AG04450 (cell line): ENCODE measurements around the gene RSRC2. TPM values are rescaled to one million over a fixed set of nuclear protein-coding genes. Genes with fewer than 3 reads are reported as not detected.
"Not testable (repeated sequence)": the region's sequence is repeated elsewhere in the genome, so short reads cannot be mapped to it uniquely, and the experiment has no call there.

ENCODE experiments used
- CTCF ChIA-PET: fragments of 300-600, 350-600 bp; formaldehyde crosslinking; extraction: SDS; loops from one replicate; lab custom pipeline; 2022; ENCODE audit warnings: antibody characterized with exemption, inconsistent platforms; lab: Charles Lee
- POLR2A ChIA-PET: fragments of 350-600 bp; formaldehyde crosslinking; extraction: SDS; loops from one replicate; lab custom pipeline; 2021; ENCODE audit warnings: antibody characterized with exemption, inconsistent platforms; lab: Yijun Ruan, JAX
- DNase-seq: peaks from one replicate; pipeline ENCODE4 v3.0.0-alpha.2; 2011; ENCODE audit warnings: low read depth, low spot score
- H3K27ac ChIP-seq: one replicate; pipeline ENCODE4 v1.5.1; 2012; ENCODE audit warnings: low read depth, low read length, control low read depth
- H3K27me3 ChIP-seq: one replicate; pipeline ENCODE4 v1.6.0; 2012; ENCODE audit warnings: low read length; ENCODE audit not compliant: control insufficient read depth, insufficient read depth
- H3K4me3 ChIP-seq: 2 replicates; pipeline ENCODE4 v1.5.1; 2011; ENCODE audit warnings: mild to moderate bottlenecking, low read depth, low read length, control low read depth
- H3K9me3 ChIP-seq: 2 replicates; pipeline ENCODE4 v1.5.1; 2012; ENCODE audit warnings: low read length; ENCODE audit not compliant: control insufficient read depth, insufficient read depth
- polyA plus RNA-seq: library from polyadenylated mRNA; depleted of rRNA; stranded (reverse); fragments of >200 nt; gene quantifications from 2 replicates; pipeline ENCODE4 v1.2.3, GENCODE V29; 2011
- TF ChIP-seq, protein P1 (sequence below): IDR thresholded peaks from 2 replicates; pipeline ENCODE4 v1.5.1; 2011; ENCODE audit warnings: low read depth, low read length, control low read depth, inconsistent platforms

Gene RSRC2
- polyA plus RNA-seq, 1 experiment = 45.9 TPM

- ChIA-PET POLR2A (no interaction called here), CTCF (no interaction called here)
These were observed 58.8 kb downstream of the RSRC2 start for GRCh38 chr12:122467983-122468382.

DNA sequence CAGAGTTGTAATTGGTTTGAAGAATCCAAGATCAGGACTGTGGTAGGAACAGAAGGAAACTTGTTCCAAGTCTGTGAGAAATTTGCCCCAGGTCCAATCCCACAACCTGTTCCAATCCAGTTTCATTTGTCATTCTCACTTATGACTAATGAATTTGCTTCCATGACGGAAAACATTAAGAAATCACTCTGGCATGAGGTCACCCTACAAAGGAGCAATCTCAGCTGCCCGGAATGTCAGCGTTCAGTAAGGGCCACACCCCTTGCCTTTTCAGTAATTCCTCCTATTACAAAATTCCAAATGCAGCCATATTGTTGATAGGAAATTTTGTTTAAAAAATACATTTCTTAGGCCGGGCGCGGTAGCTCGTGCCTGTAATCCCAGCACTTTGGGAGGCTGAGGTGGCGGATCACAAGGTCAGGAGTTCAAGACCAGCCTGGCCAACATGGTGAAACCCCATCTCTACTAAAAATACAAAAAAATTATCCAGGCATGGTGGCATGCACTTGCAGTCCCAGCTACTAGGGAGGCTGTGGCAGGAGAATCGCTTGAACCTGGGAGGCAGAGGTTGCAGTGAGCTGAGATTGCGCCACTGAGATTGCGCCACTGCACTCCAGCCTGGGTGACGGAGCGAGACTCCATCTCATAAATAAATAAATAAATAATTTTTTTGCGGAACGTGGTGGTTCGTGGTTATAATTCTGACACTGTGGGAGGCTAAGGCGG is 62.3 kb downstream of the RSRC2 start:
- peak overlapping the region; percentile 82 for H3K27ac ChIP-seq
- H3K9me3 ChIP-seq, H3K27me3 ChIP-seq, H3K4me3 ChIP-seq: not testable (repeated sequence)
- ChIA-PET CTCF (interaction anchor here (2.4 kb wide), 1 partner anchor 65 kb away, joined by 10 read pairs; no protein-coding TSS in a partner anchor), POLR2A (interaction anchor here (0.9 to 3.2 kb wide), 3 partner anchors 15 to 65 kb away, joined by 3 to 23 read pairs (median 4); no protein-coding TSS in a partner anchor)
- DNase-seq = peak; percentile 91

More at GRCh38 chr12:122467983-122468382, 58.8 kb downstream of the RSRC2 start:
- Histone ChIP-seq H3K9me3 (no peaks in the 10 kb centered on the region), H3K4me3 (no peak overlapping the region), H3K27ac (no peak overlapping the region), H3K27me3 (no peaks in the 10 kb centered on the region)
- no peak for DNase-seq
- TF ChIP-seq, protein P1, sequence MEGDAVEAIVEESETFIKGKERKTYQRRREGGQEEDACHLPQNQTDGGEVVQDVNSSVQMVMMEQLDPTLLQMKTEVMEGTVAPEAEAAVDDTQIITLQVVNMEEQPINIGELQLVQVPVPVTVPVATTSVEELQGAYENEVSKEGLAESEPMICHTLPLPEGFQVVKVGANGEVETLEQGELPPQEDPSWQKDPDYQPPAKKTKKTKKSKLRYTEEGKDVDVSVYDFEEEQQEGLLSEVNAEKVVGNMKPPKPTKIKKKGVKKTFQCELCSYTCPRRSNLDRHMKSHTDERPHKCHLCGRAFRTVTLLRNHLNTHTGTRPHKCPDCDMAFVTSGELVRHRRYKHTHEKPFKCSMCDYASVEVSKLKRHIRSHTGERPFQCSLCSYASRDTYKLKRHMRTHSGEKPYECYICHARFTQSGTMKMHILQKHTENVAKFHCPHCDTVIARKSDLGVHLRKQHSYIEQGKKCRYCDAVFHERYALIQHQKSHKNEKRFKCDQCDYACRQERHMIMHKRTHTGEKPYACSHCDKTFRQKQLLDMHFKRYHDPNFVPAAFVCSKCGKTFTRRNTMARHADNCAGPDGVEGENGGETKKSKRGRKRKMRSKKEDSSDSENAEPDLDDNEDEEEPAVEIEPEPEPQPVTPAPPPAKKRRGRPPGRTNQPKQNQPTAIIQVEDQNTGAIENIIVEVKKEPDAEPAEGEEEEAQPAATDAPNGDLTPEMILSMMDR = no peak

GRCh38 chr12:122460641-122461040 is 66.1 kb downstream of the RSRC2 start:
- POLR2A ChIA-PET = no interaction called here
- H3K4me3 ChIP-seq = no peak overlapping the region
- CTCF ChIA-PET = interaction anchor here (1.0 kb wide), 2 partner anchors 11 to 124 kb away, joined by 3 read pairs; no protein-coding TSS in a partner anchor
- TF ChIP-seq, protein P1 = no peak
- H3K27me3 ChIP-seq = no peaks in the 10 kb centered on the region
- no peaks in the 10 kb centered on the region for H3K9me3 ChIP-seq
- no peak for DNase-seq
- no peak overlapping the region for H3K27ac ChIP-seq

GRCh38 chr12:122460061-122460460 is 66.7 kb downstream of the RSRC2 start:
- Histone ChIP-seq H3K27me3 (no peaks in the 10 kb centered on the region), H3K9me3 (no peaks in the 10 kb centered on the region), H3K27ac (no peak overlapping the region), H3K4me3 (no peak overlapping the region)
- DNase-seq = no peak
- TF ChIP-seq, protein P1 = no peak
- POLR2A ChIA-PET = no interaction called here
- CTCF ChIA-PET = interaction anchor here (1.0 kb wide), 1 partner anchor 11 kb away, joined by 3 read pairs; no protein-coding TSS in a partner anchor

DNA sequence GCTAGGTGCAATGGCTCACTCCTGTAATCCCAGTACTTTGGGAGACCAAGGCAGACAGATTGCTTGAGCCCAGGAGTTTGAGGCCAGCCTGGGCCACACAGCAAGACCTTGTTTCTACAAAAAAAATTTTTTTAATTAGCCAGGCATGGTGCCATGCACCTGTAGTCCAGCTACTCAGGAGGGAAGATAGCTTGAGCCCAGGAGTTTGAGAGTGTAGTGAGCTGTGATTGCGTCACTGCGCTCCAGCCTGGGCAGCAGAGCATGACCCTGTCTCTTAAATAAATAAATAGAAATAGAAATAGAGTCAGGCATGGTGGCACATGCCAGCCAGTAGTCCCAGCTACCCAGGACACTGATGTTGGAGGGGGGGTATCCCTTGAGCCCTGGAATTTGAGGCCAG is 67.5 kb downstream of the RSRC2 start:
- H3K27me3 ChIP-seq = no peaks in the 10 kb centered on the region
- TF ChIP-seq, protein P1 = no peak
- DNase-seq = no peak
- no peak overlapping the region for H3K4me3 ChIP-seq
- no peaks in the 10 kb centered on the region for H3K9me3 ChIP-seq
- ChIA-PET POLR2A (no interaction called here), CTCF (no interaction called here)
- H3K27ac ChIP-seq = no peak overlapping the region
